ENCODE results near the gene GCN1.

DNA sequence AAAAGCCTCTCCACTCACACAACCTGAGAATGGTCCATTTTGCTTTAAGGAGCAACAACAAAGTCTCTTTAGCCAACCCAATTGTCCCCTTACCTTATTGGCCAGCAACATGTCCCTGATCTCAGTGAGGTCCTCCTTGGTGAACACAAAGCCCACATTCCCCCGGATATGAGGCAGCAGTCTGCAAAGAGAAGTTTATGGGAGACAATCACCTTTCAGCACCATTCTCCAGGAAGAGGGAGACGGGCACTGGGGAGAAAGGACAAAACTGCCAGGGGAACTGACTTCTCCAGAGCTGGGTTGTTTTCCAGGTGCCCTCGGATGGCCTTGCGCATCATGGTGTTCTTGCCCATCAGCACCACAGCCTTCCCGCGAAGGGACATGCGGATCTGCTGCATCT lies 4.5 kb upstream of the GCN1 start:
- no peak for TF ChIP-seq POLR2A (IDR thresholded peaks at IDR 0.05)
- TF ChIP-seq, protein P1, sequence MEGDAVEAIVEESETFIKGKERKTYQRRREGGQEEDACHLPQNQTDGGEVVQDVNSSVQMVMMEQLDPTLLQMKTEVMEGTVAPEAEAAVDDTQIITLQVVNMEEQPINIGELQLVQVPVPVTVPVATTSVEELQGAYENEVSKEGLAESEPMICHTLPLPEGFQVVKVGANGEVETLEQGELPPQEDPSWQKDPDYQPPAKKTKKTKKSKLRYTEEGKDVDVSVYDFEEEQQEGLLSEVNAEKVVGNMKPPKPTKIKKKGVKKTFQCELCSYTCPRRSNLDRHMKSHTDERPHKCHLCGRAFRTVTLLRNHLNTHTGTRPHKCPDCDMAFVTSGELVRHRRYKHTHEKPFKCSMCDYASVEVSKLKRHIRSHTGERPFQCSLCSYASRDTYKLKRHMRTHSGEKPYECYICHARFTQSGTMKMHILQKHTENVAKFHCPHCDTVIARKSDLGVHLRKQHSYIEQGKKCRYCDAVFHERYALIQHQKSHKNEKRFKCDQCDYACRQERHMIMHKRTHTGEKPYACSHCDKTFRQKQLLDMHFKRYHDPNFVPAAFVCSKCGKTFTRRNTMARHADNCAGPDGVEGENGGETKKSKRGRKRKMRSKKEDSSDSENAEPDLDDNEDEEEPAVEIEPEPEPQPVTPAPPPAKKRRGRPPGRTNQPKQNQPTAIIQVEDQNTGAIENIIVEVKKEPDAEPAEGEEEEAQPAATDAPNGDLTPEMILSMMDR (IDR thresholded peaks at IDR 0.05): no peak

Data from heart left ventricle (tissue), 13 donors.